ENCODE measurements around the gene HIVEP1.

GRCh38 chr6:11977193-11977592 is 34.9 kb upstream of the HIVEP1 start:
- TF ChIP-seq POLR2A (IDR thresholded peaks at IDR 0.05; ENCODE audit: low read depth, low read length) (no peak), POLR2AphosphoS5 (IDR thresholded peaks at IDR 0.05; ENCODE audit: low read depth, low read length) (no peak)

Data from GM12892 (cell line).